Tibial artery (tissue), 4 donors: Measurements from ENCODE around the gene SERAC1.

ENCODE experiments used
- DNase-seq, 2 donors: peaks; one replicate each; pipeline ENCODE4 v3.0.0-alpha.2; 2019
- H3K27ac ChIP-seq, 2 donors: fragments of 200-600 bp; sonication (generic) in 1 of 2; 1 replicate in 1 of 2; 2 replicates in 1 of 2; pipeline ENCODE4 v1.5.1; 2018 to 2019; ENCODE audit warnings: mild to moderate bottlenecking in 1 of 2
- H3K27me3 ChIP-seq, 2 donors: fragments of 200-600 bp; sonication (generic) in 1 of 2; one replicate each; pipeline versions ENCODE4 v1.5.1 to v1.6.0; 2016 to 2019
- H3K36me3 ChIP-seq, 3 donors: fragments of 200-600 bp; sonication (generic) in 2 of 3; one replicate each; pipeline ENCODE4 v1.5.1; 2016 to 2019; ENCODE audit warnings: mild to moderate bottlenecking in 2 of 3
- H3K4me1 ChIP-seq, 4 donors: fragments of 200-600 bp; sonication (generic) in 2 of 4; 1 replicate in 3 of 4; 2 replicates in 1 of 4; pipeline ENCODE4 v1.5.1; 2016 to 2019
- H3K4me3 ChIP-seq, 2 donors: fragments of 200-600 bp; sonication (generic) in 1 of 2; 1 replicate in 1 of 2; 2 replicates in 1 of 2; pipeline ENCODE4 v1.5.1; 2018 to 2019; ENCODE audit warnings: mild to moderate bottlenecking in 2 of 2
- H3K9me3 ChIP-seq, 3 donors: fragments of 200-600 bp; sonication (generic) in 1 of 3; one replicate each; pipeline ENCODE4 v1.5.1; 2016 to 2019
- intact Hi-C: fragments of 100-400 bp; cut with DNase I; formaldehyde crosslinking; loops from one replicate; pipeline ENCODE4 v1.15.0; 2023; ENCODE audit warnings: low total_unique reads
- TF ChIP-seq, protein P1 (sequence below), 2 experiments: fragments of 200-600 bp in 1 of 2; fragments of 450-650 bp in 1 of 2; IDR thresholded peaks; one replicate each; pipeline ENCODE4 v1.5.1; 2017 to 2019; ENCODE audit warnings: antibody characterized with exemption in 2 of 2, mild to moderate bottlenecking in 1 of 2, moderate library complexity in 1 of 2

SERAC1 gene

DNA sequence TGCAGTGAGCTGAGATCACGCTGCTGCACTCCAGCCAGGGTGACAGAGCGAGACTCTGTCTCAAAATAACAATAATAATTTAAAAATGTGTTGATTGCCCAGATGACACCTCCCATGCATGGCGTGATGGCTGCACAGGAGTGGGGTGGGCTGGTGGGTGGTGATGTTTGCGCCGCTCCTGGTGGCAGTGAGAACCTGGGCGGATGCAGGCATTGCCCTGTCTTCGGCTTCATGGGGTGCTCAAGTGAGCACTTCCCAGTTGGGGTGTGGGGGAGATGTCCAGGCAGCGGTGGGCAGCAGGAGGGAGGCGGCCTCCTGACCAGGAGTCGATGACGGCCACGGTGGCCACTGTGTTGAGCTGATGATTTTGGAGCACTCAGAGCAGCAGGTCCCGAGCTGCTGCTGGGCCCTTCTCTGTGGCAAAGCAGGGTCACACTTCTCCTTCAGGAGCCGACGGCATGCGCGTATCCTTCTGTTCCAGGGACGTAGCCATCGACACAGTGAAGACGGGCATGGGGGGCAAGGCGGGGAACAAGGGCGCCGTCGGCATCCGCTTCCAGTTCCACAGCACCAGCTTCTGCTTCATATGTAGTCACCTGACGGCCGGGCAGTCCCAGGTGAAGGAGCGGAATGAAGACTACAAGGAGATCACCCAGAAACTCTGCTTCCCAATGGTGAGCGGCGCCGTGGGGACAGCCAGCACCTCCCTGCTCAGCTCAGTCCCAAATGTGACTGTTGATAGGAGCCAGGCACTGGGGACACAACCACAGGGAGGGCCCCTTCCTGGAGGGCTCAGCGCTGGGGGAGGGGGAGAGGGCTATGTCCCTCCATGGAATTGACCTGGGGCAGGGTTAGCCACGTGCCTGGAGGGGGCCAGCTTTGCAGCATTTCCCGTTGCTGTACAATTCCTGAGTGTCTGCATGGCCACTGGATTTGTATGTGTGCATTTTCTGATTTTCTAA, 96.7 kb downstream of the SERAC1 start:
- intact Hi-C loops, result loop anchor here (10.0 kb wide), 1 partner anchor 317 kb away; no protein-coding TSS in a partner anchor
- peaks cover 14 to 69% (median 30%) of the 10 kb centered on the region in 3 donors for H3K36me3 ChIP-seq

DNA sequence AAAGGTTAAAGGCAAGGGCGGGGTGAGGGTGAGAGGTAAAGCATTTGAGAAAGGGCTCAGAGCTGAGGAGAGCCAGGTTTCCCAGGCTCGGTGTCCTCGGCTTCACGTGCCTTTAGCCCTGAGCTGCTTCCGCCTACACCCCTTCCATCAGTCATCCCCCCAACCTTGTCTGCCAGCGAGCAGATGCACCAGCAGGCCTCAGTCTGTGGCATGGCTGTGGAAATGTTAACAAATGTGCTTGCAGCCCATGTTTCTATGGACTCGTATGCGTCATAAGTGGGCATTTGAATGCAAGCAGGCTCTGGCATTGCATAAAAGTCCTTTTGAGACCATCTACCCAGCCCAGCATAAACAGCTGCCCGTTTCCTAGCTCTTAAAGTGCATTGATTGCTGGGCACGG, 97.5 kb downstream of the SERAC1 start:
- no peak overlapping the region for H3K4me3 ChIP-seq
- H3K27me3 ChIP-seq, result no peaks in the 10 kb centered on the region
- peaks cover 0 to 17% (median 12%) of the 10 kb centered on the region in 4 donors for H3K4me1 ChIP-seq
- H3K9me3 ChIP-seq, result no peaks in the 10 kb centered on the region
- H3K27ac ChIP-seq, result peak overlapping the region; percentile 53 to 71
- TF ChIP-seq, protein P1, sequence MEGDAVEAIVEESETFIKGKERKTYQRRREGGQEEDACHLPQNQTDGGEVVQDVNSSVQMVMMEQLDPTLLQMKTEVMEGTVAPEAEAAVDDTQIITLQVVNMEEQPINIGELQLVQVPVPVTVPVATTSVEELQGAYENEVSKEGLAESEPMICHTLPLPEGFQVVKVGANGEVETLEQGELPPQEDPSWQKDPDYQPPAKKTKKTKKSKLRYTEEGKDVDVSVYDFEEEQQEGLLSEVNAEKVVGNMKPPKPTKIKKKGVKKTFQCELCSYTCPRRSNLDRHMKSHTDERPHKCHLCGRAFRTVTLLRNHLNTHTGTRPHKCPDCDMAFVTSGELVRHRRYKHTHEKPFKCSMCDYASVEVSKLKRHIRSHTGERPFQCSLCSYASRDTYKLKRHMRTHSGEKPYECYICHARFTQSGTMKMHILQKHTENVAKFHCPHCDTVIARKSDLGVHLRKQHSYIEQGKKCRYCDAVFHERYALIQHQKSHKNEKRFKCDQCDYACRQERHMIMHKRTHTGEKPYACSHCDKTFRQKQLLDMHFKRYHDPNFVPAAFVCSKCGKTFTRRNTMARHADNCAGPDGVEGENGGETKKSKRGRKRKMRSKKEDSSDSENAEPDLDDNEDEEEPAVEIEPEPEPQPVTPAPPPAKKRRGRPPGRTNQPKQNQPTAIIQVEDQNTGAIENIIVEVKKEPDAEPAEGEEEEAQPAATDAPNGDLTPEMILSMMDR (IDR thresholded peaks at IDR 0.05), result no peak
- intact Hi-C loops, result loop anchor here (10.0 kb wide), 1 partner anchor 316 kb away; no protein-coding TSS in a partner anchor
- peaks cover 6 to 69% (median 25%) of the 10 kb centered on the region in 3 donors for H3K36me3 ChIP-seq
- no peak for DNase-seq

More for the DNA sequence above, 96.7 kb downstream of the SERAC1 start:
- no peak overlapping the region for H3K4me3 ChIP-seq
- no peaks in the 10 kb centered on the region for H3K9me3 ChIP-seq
- TF ChIP-seq, protein P1 (IDR thresholded peaks at IDR 0.05), result no peak
- peak overlapping the region in 1 of 2 donors; percentile 35 for H3K27ac ChIP-seq
- DNase-seq, result peak in 1 of 2 donors; percentile 14
- H3K4me1 ChIP-seq, result peaks cover 0 to 17% (median 12%) of the 10 kb centered on the region in 4 donors
- H3K27me3 ChIP-seq, result no peaks in the 10 kb centered on the region

- Histone ChIP-seq H3K9me3 (no peaks in the 10 kb centered on the region), H3K4me1 (peaks cover 0 to 17% (median 12%) of the 10 kb centered on the region in 4 donors), H3K27me3 (no peaks in the 10 kb centered on the region), H3K4me3 (no peak overlapping the region), H3K27ac (peak overlapping the region; percentile 53 to 71), H3K36me3 (peaks cover 10 to 75% (median 23%) of the 10 kb centered on the region in 3 donors)
- TF ChIP-seq, protein P1 (IDR thresholded peaks at IDR 0.05), result no peak
- intact Hi-C loops, result loop anchor here (10.0 kb wide), 1 partner anchor 315 kb away; no protein-coding TSS in a partner anchor
- no peak for DNase-seq
Measured at GRCh38 chr6:158069800-158070195, 98.3 kb downstream of the SERAC1 start.

GRCh38 chr6:158068893-158069799, 98.9 kb downstream of the SERAC1 start:
- Histone ChIP-seq H3K4me1 (peaks cover 0 to 17% (median 12%) of the 10 kb centered on the region in 4 donors), H3K27me3 (no peaks in the 10 kb centered on the region), H3K4me3 (no peak overlapping the region), H3K9me3 (no peaks in the 10 kb centered on the region), H3K27ac (peak overlapping the region; percentile 53 to 71), H3K36me3 (peaks cover 12 to 76% (median 28%) of the 10 kb centered on the region in 3 donors)
- DNase-seq, result peak; percentile 76 to 87
- TF ChIP-seq, protein P1 (IDR thresholded peaks at IDR 0.05), result no peak
- intact Hi-C loops, result no loop called here
